ENCODE measurements around the gene TUFT1. TPM values are rescaled to one million over a fixed set of nuclear protein-coding genes. Genes with fewer than 3 reads are reported as not detected.

Gene TUFT1
- total and polyA plus RNA-seq, 9 of the 15 experiments (the other 6 are each of a cell fraction or from before 2014, with no cell fraction given) = 0.54 to 2.0 (median 1.7) TPM

- Histone ChIP-seq H3K4me3 (peak overlapping the region; percentile 98), H3K36me3 (ENCODE audit: control insufficient read depth, insufficient read depth, low read length) (peaks cover 5% of the 10 kb centered on the region; the same call in 1 of the 3 replicates), H3K79me2 (ENCODE audit: control insufficient read depth, insufficient read depth, low read length) (peaks cover 25% of the 10 kb centered on the region), H3K27ac (ENCODE audit: extremely low read depth, low read depth, low read length) (peak overlapping the region; percentile 89; the same call in 2 of the 3 replicates), H3K4me1 (replicated peaks in 1 of 2; ENCODE audit: control insufficient read depth in 2 of 2, insufficient read depth in 2 of 2, low read length in 2 of 2) (peaks cover 16 to 25% of the 10 kb centered on the region in 2 experiments; a peak in 4 of 5 replicates), H3K9ac (ENCODE audit: insufficient read depth in 1 of 2, low read depth in 2 of 2, low read length in 2 of 2) (peak overlapping the region; percentile 82 to 94), H3K27me3 (ENCODE audit: control insufficient read depth in 2 of 2, insufficient read depth in 2 of 2, low read length in 2 of 2) (no peaks in the 10 kb centered on the region; a peak in 1 of 5 replicates), H3K4me2 (ENCODE audit: insufficient read depth, low read length) (peak overlapping the region; percentile 91), H4K20me1 (replicated peaks; ENCODE audit: control insufficient read depth, insufficient read depth, low read length) (peaks cover 7% of the 10 kb centered on the region; the same call in 1 of the 2 replicates), H2AFZ (ENCODE audit: low read depth, low read length) (peak overlapping the region; percentile 88), H3K9me1 (ENCODE audit: control insufficient read depth, insufficient read depth, low read length) (no peaks in the 10 kb centered on the region), H3K9me3 (replicated peaks; ENCODE audit: control insufficient read depth, insufficient read depth, low read depth, low read length) (no peaks in the 10 kb centered on the region)
- FAIRE-seq (no peak), DNase-seq (ENCODE audit: extremely low read depth in 1 of 4, low spot score in 3 of 4) (peak in 3 of 4 experiments; percentile 40 to 69 (median 65)), ATAC-seq (peak; percentile 52)
- intact Hi-C loops (cut with micrococcal nuclease) = no loop called here
- 5% methylated on average over 24 of the region's 44 CpGs for WGBS (ENCODE audit: insufficient coverage, low coverage, missing lambda C conversion rate)
- in situ Hi-C loops (cut with MboI) = no loop called here
- POLR2A ChIA-PET = interaction anchor here (0.6 to 1.2 kb wide), 4 partner anchors 9 to 236 kb away, joined by 3 to 4 read pairs (median 4); no protein-coding TSS in a partner anchor
- BruUV-seq (replicated peaks) = no TSS peak
- TF ChIP-seq THRB (CRISPR knock-in tag; conservative IDR thresholded peaks at IDR 0.05) = 0 out of 2 replicates have a peak, but pooled peaks have one; percentile 19
- TF ChIP-seq MAX (CRISPR knock-in tag; IDR thresholded peaks at IDR 0.05) = no peak
- TF ChIP-seq HNRNPL (IDR thresholded peaks at IDR 0.05; ENCODE audit: low read depth, low read length) = 0 out of 2 replicates have a peak, but pooled peaks have one; percentile 7
- TF ChIP-seq SIN3A (IDR thresholded peaks at IDR 0.05; ENCODE audit: borderline replicate concordance in 2 of 2, control insufficient read depth in 1 of 2, low read depth in 2 of 2, low read length in 2 of 2) = 0 out of 4 replicates have a peak, but pooled peaks of 1 of the 2 experiments have one; percentile 40
- peak; percentile 44 for TF ChIP-seq EGR1 (conservative IDR thresholded peaks at IDR 0.05)
- no peak for TF ChIP-seq MCM3 (IDR thresholded peaks at IDR 0.05)
- CTCF ChIA-PET (ENCODE audit: low intra/inter-chr PET ratio) = no interaction called here
Observed at GRCh38 chr1:151612501-151613281, 72.6 kb downstream of the TUFT1 start.

All from K562 (cell line).